ELF-1 (cell line): Measurements from ENCODE around the gene CEACAM3.

ENCODE experiments used
- DNase-seq: peaks from one replicate; pipeline ENCODE4 v3.0.0-alpha.2; 2016; ENCODE audit warnings: low read depth, low spot score

CEACAM3 gene

DNA sequence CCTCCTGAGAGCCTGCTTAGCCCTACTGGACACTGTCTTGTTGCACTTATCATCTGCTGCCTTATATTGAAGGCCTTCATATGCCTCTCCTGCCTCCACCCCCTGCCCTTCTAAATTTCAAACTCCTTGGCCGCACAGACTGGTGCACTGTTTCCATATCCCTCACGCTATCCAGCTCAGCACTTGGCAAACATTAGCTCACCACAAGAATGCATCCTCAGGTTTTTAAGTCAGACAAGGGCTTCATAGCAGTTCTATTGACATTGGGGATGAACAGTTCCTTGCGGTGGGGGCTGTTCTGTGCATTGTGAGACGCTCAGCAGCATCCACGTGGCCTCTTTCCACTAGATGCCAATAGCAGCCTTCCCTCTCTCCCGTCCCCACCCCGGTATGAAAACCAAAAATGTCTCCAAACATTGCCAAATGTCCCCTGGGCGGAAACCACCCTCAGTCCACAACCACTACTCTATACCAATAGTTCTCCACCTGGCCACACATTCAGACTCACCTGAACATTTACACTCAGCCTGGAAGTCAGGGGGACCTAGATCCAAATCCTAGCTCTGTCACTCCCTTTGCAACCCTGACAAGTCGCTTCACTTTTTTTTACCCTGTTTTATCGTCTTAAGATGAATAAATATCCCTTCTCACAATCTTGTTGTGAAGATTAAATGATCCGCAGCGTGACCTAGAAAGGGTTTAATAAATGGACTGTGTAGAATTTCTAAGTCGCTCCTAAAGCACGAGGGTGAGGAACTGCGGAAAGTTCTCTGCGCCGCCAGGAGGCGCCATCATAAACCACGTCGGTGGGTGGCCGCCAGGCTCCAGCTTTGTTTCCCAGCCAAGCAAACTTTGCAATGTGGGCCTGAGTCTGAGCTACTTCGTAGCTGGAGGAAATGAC, 3.6 kb upstream of the CEACAM3 start:
- DNase-seq: peak; percentile 50

DNA sequence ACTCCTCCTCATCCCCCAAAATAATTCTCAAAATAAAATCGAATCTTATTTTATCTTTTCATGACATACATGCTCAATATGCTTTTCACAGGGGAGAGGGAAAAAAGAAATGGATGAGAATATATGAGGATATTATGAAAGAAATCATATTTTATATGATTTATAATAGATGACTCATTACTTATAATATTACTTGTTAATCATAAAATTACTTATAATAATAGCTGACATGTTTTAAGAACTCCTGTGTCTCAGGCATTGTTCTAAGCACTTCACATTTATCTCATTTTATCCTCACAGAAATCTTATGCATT, 3.0 kb upstream of the CEACAM3 start:
- no peak for DNase-seq

DNA sequence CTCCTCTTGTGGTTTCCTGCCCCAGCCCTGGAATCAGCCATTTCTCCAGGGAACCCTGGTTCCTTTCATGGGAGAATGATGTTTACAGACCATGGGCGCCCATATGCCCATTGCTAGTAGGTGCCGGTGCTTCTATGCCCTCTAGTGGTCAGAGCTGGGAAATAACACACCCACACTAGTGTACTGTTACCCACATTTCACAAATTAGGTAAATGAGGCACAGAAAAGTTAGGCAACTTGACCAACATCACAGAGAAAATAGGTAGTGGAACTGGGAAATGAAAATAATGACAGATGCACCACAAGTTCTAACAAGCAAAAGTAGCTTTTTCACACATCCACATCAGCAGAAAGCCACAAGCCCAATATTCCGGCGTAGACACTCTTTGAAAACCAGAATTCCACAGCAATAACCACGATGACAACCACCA, 1.3 kb upstream of the CEACAM3 start:
- peak; percentile 23 for DNase-seq

DNA sequence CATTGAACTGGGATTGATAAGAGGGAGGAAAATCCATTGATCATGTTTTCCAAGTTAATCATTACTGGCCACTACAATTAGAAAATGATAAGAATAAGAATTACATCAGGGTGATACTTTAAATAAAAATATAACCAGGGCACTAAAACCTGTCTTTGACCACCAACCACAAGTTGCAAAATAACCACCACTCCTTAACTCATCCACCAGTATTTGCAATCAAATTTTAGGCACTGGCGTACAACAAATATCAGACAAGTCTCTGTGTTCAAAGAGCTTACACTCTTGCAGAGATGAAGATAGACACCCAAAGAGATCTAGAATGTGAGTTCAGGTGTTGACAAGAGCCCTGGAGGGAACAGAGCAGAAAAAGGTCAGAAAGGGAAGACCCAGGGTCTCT, 514 bp downstream of the CEACAM3 start:
- DNase-seq: no peak

DNA sequence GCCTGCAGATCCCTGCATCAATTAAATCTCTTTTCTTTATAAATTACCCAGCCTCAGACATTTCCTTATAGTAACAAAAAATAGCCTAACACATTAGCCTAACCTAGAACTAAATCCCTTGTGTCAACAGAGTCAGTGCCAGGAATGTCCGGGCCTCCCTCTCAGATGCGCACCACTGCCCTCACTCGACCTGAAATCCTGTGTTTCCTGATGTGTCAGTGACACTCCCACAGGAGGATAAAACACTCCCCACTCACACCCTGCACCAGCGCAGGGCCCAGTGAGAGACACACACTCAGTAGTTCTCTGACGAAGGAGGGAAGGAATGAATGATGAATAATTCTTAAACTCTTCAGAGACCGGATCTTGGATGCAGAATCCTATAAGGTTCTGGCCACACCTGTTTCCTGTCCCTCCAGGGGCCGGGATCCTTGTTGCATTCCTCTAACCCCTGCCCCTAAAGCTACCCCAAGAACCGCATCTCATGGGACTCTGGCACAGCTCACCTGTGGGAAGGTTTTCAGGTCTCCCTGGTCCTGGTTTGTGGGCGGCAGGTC, 3.1 kb downstream of the CEACAM3 start:
- no peak for DNase-seq

DNA sequence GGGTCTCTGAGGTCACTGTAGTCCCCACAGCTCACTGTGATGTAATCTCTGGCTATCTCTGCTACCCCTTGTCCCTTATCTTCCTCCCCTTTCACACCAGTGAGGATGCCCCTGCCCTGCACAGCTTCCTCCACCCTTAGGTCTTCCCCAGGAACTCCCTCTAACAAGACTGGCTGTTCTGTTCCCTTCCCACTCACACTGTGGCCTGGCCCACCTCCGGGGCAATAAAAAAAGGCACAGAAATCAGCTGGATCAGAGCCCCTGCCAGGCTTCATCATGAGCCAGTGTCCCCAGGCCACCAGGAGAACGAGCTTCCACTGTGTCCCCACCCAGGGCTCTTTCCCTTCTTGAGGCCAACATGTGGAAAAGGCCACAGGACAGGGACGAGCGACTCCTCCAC, 4.6 kb downstream of the CEACAM3 start:
- DNase-seq: no peak

DNA sequence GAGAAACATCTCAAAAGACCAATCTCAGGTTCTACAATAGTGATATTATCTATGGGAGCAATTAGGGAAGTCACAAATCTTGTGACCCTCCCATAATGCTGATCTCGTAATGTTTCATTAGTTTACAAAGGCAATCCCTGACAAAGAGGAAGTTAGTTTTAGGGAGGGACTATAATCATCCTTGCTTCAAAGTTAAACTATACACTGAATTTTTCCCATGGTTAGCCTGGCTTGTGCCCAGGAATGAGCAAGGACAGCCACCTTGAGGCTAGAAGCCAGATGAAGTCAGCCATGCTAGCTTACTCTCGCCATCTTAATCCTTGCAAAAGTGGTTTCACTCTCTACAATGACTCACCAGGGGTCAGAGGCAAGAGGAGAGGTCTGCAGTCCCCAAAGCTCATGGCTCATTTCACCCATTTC, 5.4 kb downstream of the CEACAM3 start:
- DNase-seq: no peak

DNA sequence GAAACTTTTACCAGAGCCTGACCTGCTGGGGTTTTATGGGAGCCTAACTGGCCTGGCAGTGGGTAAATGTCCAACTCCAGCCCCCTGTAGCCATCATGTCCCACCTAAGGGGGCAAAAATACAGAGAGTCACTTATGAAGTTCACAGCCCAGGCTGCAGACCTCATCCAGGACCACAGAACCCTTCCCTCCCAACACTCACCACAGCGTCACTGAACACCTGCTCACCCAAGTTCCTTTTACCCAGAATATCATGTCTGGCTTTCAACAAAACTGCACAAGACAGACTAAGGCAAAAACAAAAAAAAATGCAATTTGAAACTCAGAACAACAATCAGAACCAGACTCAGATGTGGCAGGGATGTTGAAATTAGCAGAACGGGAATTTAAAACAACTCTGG, 6.4 kb downstream of the CEACAM3 start:
- no peak for DNase-seq

DNA sequence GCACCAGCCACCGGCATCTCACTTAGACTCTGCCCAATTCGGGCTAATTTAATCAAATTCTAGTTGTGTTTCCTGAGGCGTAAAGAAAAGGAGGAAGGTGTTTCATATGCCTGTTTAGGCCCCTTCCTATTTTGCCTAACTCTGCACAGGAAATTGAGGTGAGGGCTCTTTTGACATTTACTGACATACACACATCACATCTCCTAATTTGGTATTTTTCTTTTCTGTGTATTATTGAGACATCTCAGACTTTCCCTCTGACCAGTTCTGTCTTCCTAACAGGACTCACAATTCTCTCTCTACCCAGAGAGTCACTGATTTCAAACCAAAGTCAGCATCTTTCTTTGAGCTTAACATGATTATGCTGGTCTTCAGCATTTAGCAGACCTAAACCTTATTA, 7.9 kb downstream of the CEACAM3 start:
- no peak for DNase-seq

DNA sequence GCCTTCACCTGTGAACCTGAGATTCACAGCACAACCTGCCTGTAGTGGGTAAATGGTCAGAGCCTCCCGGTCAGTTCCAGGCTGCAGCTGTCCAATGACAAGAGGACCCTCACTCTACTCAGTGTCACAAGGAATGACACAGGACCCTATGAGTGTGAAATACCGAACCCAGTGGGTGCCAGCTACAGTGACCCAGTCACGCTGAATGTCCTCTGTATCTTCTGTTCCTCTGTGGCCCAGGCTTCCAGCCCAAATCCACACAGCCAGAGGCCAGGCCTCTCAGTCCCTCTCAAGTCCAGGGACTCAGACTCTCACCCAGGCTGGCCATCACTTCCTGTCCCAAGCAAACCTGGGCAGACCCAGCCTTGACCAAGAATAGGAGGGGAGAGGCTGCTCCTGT, 10.8 kb downstream of the CEACAM3 start:
- DNase-seq: no peak

DNA sequence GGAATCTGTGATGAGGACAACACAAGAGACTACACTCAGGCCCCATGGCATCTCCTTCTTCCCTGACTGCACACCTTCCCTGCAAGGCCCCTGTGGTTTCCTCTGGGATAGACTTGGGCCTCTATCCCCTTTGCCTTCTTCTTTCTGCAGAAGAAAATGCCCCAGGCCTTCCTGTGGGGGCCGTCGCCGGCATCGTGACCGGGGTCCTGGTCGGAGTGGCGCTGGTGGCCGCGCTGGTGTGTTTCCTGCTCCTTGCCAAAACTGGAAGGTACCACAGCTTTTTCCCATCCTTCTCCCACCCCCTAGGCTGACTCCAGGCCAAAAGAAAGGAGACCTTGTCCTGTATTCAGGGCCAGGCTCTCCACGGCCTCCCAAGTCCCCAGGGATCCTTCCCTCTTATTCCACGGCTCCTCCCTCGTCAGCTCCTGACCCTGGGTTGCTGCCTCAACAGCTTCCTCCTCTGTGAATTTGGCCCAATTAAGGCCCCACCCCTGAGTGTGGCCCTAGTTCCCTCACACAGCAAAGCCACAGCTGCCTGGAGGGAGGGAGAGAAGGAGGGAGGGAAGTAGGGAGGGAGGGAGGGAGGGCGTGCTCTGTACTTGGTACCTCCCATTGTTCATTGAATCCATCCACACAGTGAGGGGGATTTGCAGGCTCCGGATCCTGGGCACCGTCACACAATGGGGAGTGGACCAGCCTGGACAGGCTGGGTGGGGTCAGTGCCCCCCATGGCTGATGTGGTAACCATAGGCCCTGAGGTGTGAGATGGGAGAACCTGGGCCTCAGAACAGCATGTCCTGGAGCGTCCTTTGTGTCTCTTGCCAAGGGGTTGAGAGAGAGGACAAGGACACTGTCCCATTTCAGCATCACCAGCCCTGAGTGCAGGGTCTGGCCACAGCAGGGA, 12.5 kb downstream of the CEACAM3 start:
- DNase-seq: no peak

DNA sequence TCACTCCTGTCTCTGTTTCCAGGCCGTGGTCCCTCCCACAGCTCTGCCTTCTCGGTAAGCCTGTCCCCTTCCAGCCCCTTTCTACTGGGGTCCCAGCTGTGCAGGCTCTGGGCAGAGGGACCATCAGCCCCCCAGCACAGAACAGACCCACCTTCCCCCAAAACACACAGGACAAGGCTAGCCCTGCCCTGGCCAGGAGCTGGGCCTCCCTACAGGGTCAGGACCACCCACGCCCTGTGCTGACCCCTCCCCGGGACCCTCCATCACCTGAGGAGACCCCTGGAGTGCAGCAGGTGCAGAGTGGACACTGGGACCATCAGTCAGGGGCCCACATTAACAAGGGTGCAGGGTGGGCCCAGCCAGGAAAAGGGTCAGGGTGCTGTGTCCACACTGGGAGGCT, 13.9 kb downstream of the CEACAM3 start:
- DNase-seq: no peak

DNA sequence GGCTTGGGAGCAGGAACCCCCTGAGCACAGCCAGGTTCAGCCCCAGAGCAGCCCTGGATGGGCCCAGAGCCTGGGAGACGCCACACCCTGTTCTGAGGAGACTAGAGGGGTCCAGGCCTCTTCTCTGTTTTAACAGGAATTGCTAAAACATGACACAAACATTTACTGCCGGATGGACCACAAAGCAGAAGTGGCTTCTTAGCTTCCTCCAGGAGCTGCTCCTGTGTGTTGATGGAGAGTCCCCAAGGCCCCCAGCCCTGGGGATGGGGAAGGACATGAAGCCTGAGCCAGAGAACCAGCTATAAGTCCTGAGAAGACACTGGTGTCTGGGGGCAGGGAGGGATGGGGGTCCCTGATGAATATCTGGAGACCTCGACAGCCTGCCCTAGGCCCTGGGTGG, 14.6 kb downstream of the CEACAM3 start:
- no peak for DNase-seq

DNA sequence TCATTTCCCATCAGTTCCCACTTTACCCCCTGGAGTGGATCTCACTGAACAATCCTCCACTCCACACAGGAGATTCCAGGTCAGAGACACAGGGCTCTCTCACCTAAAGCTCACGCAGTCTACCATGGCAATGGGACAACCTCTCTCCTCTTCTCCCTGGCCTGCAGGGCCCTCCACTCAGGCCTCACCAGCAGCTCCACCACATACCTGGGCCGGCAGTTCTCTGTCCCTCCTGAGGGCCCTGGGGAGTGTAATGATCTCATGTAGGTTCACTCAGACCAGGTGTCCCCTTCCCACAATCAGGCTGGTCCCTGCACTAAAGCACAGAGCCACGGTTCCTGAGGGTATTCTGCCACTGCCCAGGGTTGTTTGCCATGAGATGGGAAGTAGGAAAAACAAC, 15.6 kb downstream of the CEACAM3 start:
- DNase-seq: no peak

DNA sequence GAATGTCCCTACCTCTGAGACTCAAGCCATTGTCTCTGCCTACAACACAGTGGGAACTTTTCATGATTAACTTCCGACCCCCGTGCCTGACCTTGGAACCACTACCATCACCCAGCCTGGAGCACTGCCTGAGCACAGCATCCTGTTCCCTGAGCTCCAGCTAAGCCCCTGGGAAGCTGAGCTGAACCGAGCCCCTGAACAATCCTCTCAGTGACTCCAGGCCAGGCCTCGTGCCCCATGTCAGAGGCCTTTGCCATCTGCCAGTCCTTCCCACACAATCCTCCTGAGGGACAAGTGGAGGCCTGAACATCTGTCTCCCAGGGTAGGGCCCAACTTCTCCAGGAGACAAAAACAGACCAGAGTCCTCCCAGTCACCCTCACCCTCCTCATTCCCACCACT, 17.5 kb downstream of the CEACAM3 start:
- DNase-seq: no peak

DNA sequence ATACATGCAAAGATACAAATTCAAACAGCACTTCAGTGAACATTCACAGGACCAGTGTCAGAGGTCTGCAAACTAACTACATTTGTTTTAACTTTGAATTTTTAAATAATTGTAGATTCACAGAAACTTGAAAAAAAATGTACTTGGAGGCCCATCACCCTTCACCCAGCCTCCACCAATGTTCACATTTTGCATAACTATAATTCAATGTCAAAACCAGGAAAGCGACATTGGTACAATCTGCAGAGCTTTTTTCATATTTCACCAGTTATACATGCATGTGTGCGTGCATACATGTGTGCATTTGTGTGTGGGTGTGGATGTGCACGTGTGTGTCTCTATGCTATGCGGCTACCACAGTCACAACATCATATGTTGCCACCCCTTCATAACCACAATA, 18.9 kb downstream of the CEACAM3 start:
- DNase-seq: no peak

DNA sequence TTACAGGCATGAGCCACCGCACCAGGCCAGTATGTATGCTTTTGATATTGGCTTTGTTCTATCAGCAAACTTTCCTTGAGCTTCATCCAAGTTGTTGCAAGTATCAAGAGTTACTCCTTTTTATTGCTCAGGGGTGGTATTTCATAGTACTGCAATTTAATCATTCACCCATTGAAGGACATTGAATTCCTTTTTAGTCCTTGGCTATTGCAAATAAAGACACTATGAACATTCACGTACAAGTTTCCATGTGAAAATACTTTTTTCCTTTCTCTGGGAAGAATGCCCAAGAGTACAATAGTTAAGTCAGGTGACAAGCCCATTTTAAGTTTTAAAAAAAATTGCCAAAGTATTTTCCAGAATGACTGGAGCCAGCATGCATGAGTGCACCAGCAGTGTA, 20.4 kb downstream of the CEACAM3 start:
- no peak for DNase-seq

DNA sequence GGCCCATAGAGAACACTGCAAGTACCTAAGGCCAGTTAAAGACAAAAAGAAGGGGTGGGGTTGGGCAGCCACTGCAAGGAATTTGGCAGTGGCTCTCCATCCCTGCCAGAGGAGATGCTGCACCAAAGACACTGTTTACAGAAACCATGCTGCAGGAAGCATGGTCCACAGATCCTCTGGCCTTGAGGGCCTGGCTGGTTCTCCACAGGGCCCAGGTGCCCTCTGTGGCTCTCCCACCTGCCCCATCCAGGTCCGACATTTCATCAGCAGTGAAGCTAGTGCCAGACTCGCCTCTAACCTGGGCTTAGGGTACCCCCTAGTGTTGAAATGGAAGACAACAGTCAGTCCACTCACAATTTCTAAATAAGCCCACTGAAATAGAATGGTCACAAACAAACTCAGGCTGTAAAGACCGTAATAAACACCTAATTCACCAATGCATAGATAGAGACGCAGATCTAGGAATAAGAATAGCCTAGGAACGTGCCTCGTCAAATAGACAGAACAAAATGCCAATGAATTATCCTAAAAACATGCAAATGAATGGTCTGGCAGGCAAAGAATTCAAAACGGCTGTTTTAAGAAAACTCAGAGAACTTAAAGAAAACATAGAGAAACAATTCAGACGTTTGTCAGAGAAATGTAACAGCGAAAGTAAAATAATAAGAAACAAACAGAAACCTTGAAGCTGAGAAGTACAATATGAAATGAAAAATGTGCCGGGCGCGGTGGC, 24.8 kb downstream of the CEACAM3 start:
- peak; percentile 51 for DNase-seq

DNA sequence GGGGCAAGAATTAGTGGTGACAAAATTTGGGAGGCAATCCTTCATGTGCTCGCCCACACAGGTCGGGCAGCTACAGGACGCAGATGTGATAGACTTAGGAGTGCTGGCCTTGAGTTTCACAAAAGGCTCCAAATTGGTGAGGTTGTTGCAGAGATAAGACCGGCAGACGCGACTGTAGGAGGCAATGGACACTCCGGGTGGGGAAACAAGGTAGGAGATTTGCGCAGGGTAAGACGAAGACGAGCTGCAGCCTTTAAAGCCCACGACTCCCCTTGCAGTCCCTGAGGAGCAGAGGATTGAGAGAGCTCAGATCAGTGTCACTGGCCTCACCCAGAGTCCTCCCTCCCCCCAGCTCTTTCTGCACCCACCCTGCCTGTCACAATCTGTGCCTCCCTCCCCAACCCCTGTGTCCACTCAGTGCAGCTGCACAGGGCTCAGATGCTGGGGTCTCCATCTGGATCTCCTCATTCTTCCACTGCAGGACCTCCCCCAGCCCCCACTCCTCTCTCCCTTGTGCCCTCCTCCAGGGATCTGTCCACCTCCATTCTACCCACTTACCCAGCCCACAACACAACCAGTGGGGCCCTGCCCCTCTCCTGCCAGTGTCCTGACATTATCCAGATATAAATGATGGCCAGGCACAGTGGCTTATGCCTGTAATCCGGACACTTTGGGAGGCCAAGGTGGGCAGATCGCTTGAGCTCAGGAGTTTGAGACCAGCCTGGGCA, 41.8 kb downstream of the CEACAM3 start:
- DNase-seq: no peak

DNA sequence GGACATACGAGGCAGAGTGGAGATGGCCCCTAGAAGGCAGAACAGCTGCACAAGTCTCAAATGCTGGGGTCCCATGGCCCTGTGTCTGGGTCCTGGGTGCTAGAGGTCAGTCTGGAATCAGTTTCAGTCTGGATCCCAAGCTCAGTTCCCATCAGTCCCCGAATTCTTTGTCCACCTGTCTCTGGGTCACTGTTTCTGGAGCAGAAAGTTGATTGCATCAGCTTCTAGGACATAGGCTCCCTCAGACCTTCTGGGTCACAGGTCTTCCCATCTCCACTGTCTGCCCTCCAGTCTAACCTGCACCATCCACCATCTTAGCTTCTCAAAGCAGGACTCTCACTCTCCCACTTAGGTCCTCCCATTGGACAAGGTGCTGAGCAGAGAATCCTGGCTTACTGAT, 42.8 kb downstream of the CEACAM3 start:
- no peak for DNase-seq

DNA sequence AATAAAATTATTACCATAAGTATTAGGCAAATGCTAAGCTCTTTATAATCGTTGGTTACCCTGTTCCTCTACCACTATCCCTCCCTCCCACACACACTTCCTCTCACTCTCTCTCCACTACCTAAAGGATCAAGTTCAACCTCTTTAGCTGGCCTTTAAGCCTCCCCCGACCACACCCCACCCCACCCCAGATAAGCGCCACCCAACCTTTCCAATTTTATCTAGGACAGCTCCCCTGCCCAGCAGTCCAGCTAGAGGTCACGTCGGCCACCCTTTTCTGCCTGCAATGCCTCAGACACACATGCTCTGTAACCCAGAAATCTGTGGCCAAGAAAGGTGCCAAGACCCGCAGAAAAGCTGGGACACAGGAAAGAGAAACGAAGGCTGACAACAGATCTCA, 47.0 kb downstream of the CEACAM3 start:
- no peak for DNase-seq
